Neural crest cell (in vitro differentiated cells): ENCODE measurements around the gene MYOD1. TPM values are rescaled to one million over a fixed set of nuclear protein-coding genes. Genes with fewer than 3 reads are reported as not detected.

Experiments
- DNase-seq: peaks from one replicate; pipeline ENCODE4 v3.0.0; 2021; ENCODE audit warnings: low read depth, mixed read lengths, low spot score
- H3K27ac Mint-ChIP-seq: one replicate; pipeline ENCODE4 v1.8.0; 2021; ENCODE audit warnings: mild to moderate bottlenecking, mixed read lengths; ENCODE audit not compliant: unreplicated experiment
- H3K27me3 Mint-ChIP-seq: 2 replicates; pipeline ENCODE4 v1.8.0; 2021; ENCODE audit warnings: low read depth, mild to moderate bottlenecking, mixed read lengths
- H3K36me3 Mint-ChIP-seq: 2 replicates; pipeline ENCODE4 v1.8.0; 2021; ENCODE audit warnings: low read depth, mild to moderate bottlenecking, mixed read lengths
- H3K4me1 Mint-ChIP-seq: 2 replicates; pipeline ENCODE4 v1.8.0; 2021; ENCODE audit warnings: mixed read lengths
- H3K4me3 Mint-ChIP-seq: one replicate; pipeline ENCODE4 v1.8.0; 2021; ENCODE audit warnings: mild to moderate bottlenecking, mixed read lengths
- H3K9me3 Mint-ChIP-seq: 2 replicates; pipeline ENCODE4 v1.8.0; 2021; ENCODE audit warnings: mixed read lengths
- CTCF ChIP-seq: fragments of 200-600 bp; sonication (generic); conservative IDR thresholded peaks from 2 replicates; pipeline ENCODE4 v1.5.0; 2021; ENCODE audit warnings: antibody characterized with exemption, mild to moderate bottlenecking
- total RNA-seq: library from RNA; stranded (reverse); gene quantifications from 2 replicates; pipeline ENCODE4 v1.2.1, GENCODE V29; 2021

The MYOD1 gene
- total RNA-seq, 1 donor from 2014 or later = not detected

- Mint-ChIP-seq H3K36me3 (no peaks in the 10 kb centered on the region), H3K4me1 (peaks cover 8% of the 10 kb centered on the region), H3K27ac (no peak overlapping the region), H3K9me3 (no peaks in the 10 kb centered on the region), H3K4me3 (no peak overlapping the region), H3K27me3 (no peaks in the 10 kb centered on the region)
- TF ChIP-seq CTCF = no peak
- no peak for DNase-seq
These were observed 26.7 kb downstream of the MYOD1 start for GRCh38 chr11:17746096-17746495.

- H3K9me3 Mint-ChIP-seq = no peaks in the 10 kb centered on the region
- H3K27me3 Mint-ChIP-seq = no peaks in the 10 kb centered on the region
- no peaks in the 10 kb centered on the region for H3K36me3 Mint-ChIP-seq
- DNase-seq = no peak
- no peak for TF ChIP-seq CTCF
- H3K27ac Mint-ChIP-seq = peak overlapping the region; percentile 78
- H3K4me3 Mint-ChIP-seq = no peak overlapping the region
- H3K4me1 Mint-ChIP-seq = peaks cover 4% of the 10 kb centered on the region
These were observed 28.0 kb downstream of the MYOD1 start for GRCh38 chr11:17747131-17747955.

- TF ChIP-seq CTCF = no peak
- Mint-ChIP-seq H3K9me3 (no peaks in the 10 kb centered on the region), H3K36me3 (no peaks in the 10 kb centered on the region), H3K27ac (no peak overlapping the region), H3K27me3 (no peaks in the 10 kb centered on the region), H3K4me1 (peaks cover under 1% of the 10 kb centered on the region), H3K4me3 (no peak overlapping the region)
- DNase-seq = no peak
These were observed 28.7 kb downstream of the MYOD1 start for GRCh38 chr11:17748044-17748443.

- TF ChIP-seq CTCF = no peak
- Mint-ChIP-seq H3K27me3 (no peaks in the 10 kb centered on the region), H3K27ac (no peak overlapping the region), H3K9me3 (no peaks in the 10 kb centered on the region), H3K4me3 (no peak overlapping the region), H3K36me3 (no peaks in the 10 kb centered on the region), H3K4me1 (no peaks in the 10 kb centered on the region)
- no peak for DNase-seq
These were observed 29.7 kb downstream of the MYOD1 start for GRCh38 chr11:17748761-17749721.

- DNase-seq = no peak
- Mint-ChIP-seq H3K27me3 (no peaks in the 10 kb centered on the region), H3K4me1 (no peaks in the 10 kb centered on the region), H3K4me3 (no peak overlapping the region), H3K36me3 (no peaks in the 10 kb centered on the region), H3K27ac (no peak overlapping the region), H3K9me3 (no peaks in the 10 kb centered on the region)
- TF ChIP-seq CTCF = no peak
These were observed 30.8 kb downstream of the MYOD1 start for GRCh38 chr11:17750013-17750800.
